GM12878 (cell line): ENCODE data around the gene JMJD6. TPM values are rescaled to one million over a fixed set of nuclear protein-coding genes. Genes with fewer than 3 reads are reported as not detected.

Source experiments
- CEBPB ChIP-seq, 2 experiments: fragments of 150-350 bp in 1 of 2; IDR thresholded peaks; 2 replicates each; pipeline ENCODE4 v1.6.1; 2012 to 2014; ENCODE audit warnings: low read depth in 2 of 2, low read length in 2 of 2, borderline replicate concordance in 1 of 2, inconsistent platforms in 1 of 2
- GATAD2B ChIP-seq: fragments of 450-650 bp; conservative IDR thresholded peaks from 2 replicates; pipeline ENCODE4 v1.6.1; 2017; ENCODE audit warnings: low read depth, mild to moderate bottlenecking, moderate library complexity
- IKZF1 ChIP-seq: fragments of 450-650 bp; conservative IDR thresholded peaks from 2 replicates; pipeline ENCODE4 v1.6.1; 2017; ENCODE audit warnings: antibody characterized with exemption, mild to moderate bottlenecking
- IRF4 ChIP-seq: IDR thresholded peaks from 2 replicates; pipeline ENCODE4 v1.6.1; 2011; ENCODE audit warnings: low read depth, low read length
- NR2F1 ChIP-seq: fragments of 450-650 bp; conservative IDR thresholded peaks from 2 replicates; pipeline ENCODE4 v1.6.1; 2017; ENCODE audit warnings: mild to moderate bottlenecking
- SPI1 ChIP-seq: IDR thresholded peaks from 2 replicates; pipeline ENCODE4 v1.6.1; 2011; ENCODE audit warnings: low read depth, mild to moderate bottlenecking, low read length, moderate library complexity, borderline replicate concordance; ENCODE audit not compliant: insufficient read depth
- polyA plus RNA-seq, 11 experiments: library from polyadenylated mRNA; depleted of rRNA in 4 of 11; unstranded in 6 of 11; stranded (reverse) in 5 of 11; fragments of >200 nt; fragmentation: Nextera tagmentation in 4 of 11; fragmentation: Illumina TruSeq in 1 of 11; extraction: Ambion mirVana in 4 of 11; extraction: Trizol in 1 of 11; gene quantifications; 1 replicate in 1 of 11; 2 replicates in 10 of 11; pipeline versions ENCODE4 v1.2.1 to v1.2.3, GENCODE V29; 2011 to 2016; ENCODE audit warnings: inconsistent platforms in 2 of 11, missing spikeins in 2 of 11, low read depth in 1 of 11
- total RNA-seq, 4 experiments: library from RNA; depleted of rRNA in 3 of 4; stranded (reverse); fragments of >200 nt in 3 of 4; fragmentation: Illumina TruSeq in 1 of 4; extraction: Trizol in 1 of 4; gene quantifications; 2 replicates each; pipeline versions ENCODE4 v1.2.1 to v1.2.3, GENCODE V29; 2013 to 2021
- TF ChIP-seq, protein P1 (sequence below): fragments of 450-650 bp; conservative IDR thresholded peaks from 2 replicates; pipeline ENCODE4 v1.6.1; 2017; ENCODE audit warnings: mild to moderate bottlenecking, moderate library complexity
- TF ChIP-seq, protein P2 (sequence below): IDR thresholded peaks from 2 replicates; pipeline ENCODE4 v1.6.1; 2011; ENCODE audit warnings: mild to moderate bottlenecking, low read depth, low read length, moderate library complexity; ENCODE audit not compliant: insufficient replicate concordance
- TF ChIP-seq, protein P3 (sequence below): fragments of 450-650 bp; IDR thresholded peaks from 2 replicates; pipeline ENCODE4 v1.6.1; 2017; ENCODE audit warnings: mild to moderate bottlenecking, low read depth, inconsistent platforms; ENCODE audit not compliant: poor library complexity, severe bottlenecking
- TF ChIP-seq, protein P4 (sequence below): IDR thresholded peaks from 2 replicates; pipeline ENCODE4 v1.6.1; 2011; ENCODE audit warnings: borderline replicate concordance, low read depth, mild to moderate bottlenecking, moderate library complexity, low read length; ENCODE audit not compliant: insufficient read depth, poor library complexity, severe bottlenecking

The JMJD6 gene
- total and polyA plus RNA-seq, 10 of the 15 experiments (the other 5 are each of a cell fraction or from before 2014, with no cell fraction given) = 1.2 to 36.0 (median 22.2) TPM

DNA sequence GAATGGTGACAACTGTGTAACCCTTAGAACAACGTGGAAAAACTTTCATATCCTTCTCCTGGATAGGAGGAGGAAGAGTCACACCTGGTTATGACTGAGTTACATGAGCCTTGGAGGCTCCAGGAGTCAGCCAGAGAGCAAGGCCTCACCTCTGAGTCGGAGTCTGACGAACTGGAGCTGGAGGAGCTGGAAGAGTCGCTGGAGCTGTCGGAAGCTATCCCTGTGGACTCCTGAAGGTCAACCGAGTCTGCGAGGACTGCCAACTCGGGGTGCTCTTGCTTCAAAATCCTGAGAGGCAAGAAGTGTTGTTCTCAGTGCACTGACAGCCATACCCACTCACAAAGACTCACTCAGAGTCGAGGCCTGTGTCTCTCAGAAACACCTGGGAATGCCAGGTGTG lies 6.2 kb downstream of the JMJD6 start (continued):
- TF ChIP-seq, protein P1, sequence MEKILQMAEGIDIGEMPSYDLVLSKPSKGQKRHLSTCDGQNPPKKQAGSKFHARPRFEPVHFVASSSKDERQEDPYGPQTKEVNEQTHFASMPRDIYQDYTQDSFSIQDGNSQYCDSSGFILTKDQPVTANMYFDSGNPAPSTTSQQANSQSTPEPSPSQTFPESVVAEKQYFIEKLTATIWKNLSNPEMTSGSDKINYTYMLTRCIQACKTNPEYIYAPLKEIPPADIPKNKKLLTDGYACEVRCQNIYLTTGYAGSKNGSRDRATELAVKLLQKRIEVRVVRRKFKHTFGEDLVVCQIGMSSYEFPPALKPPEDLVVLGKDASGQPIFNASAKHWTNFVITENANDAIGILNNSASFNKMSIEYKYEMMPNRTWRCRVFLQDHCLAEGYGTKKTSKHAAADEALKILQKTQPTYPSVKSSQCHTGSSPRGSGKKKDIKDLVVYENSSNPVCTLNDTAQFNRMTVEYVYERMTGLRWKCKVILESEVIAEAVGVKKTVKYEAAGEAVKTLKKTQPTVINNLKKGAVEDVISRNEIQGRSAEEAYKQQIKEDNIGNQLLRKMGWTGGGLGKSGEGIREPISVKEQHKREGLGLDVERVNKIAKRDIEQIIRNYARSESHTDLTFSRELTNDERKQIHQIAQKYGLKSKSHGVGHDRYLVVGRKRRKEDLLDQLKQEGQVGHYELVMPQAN = no peak
- no peak for TF ChIP-seq CEBPB (IDR thresholded peaks at IDR 0.05; ENCODE audit: borderline replicate concordance in 1 of 2, low read depth in 2 of 2, low read length in 2 of 2)
- TF ChIP-seq IKZF1 = no peak
- TF ChIP-seq SPI1 = no peak
- TF ChIP-seq, protein P2, sequence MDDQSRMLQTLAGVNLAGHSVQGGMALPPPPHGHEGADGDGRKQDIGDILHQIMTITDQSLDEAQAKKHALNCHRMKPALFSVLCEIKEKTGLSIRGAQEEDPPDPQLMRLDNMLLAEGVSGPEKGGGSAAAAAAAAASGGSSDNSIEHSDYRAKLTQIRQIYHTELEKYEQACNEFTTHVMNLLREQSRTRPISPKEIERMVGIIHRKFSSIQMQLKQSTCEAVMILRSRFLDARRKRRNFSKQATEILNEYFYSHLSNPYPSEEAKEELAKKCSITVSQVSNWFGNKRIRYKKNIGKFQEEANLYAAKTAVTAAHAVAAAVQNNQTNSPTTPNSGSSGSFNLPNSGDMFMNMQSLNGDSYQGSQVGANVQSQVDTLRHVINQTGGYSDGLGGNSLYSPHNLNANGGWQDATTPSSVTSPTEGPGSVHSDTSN = no peak
- no peak for TF ChIP-seq GATAD2B
- TF ChIP-seq NR2F1 = no peak
- TF ChIP-seq, protein P3, sequence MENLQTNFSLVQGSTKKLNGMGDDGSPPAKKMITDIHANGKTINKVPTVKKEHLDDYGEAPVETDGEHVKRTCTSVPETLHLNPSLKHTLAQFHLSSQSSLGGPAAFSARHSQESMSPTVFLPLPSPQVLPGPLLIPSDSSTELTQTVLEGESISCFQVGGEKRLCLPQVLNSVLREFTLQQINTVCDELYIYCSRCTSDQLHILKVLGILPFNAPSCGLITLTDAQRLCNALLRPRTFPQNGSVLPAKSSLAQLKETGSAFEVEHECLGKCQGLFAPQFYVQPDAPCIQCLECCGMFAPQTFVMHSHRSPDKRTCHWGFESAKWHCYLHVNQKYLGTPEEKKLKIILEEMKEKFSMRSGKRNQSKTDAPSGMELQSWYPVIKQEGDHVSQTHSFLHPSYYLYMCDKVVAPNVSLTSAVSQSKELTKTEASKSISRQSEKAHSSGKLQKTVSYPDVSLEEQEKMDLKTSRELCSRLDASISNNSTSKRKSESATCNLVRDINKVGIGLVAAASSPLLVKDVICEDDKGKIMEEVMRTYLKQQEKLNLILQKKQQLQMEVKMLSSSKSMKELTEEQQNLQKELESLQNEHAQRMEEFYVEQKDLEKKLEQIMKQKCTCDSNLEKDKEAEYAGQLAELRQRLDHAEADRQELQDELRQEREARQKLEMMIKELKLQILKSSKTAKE = no peak
- TF ChIP-seq, protein P4, sequence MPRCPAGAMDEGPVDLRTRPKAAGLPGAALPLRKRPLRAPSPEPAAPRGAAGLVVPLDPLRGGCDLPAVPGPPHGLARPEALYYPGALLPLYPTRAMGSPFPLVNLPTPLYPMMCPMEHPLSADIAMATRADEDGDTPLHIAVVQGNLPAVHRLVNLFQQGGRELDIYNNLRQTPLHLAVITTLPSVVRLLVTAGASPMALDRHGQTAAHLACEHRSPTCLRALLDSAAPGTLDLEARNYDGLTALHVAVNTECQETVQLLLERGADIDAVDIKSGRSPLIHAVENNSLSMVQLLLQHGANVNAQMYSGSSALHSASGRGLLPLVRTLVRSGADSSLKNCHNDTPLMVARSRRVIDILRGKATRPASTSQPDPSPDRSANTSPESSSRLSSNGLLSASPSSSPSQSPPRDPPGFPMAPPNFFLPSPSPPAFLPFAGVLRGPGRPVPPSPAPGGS = no peak
- no peak for TF ChIP-seq IRF4
- TF ChIP-seq, all 136 proteins: peak for 0
